Loucy (cell line): ENCODE results near the gene FAM53A.

Experiments
- EZH2phosphoT487 ChIP-seq: fragments of 200-600 bp; IDR thresholded peaks from 2 replicates; pipeline ENCODE4 v1.6.1; 2018; ENCODE audit warnings: antibody characterized with exemption, mild to moderate bottlenecking, moderate library complexity, borderline replicate concordance
- TF ChIP-seq, protein P1 (sequence below): fragments of 200-600 bp; sonication (generic); conservative IDR thresholded peaks from 2 replicates; pipeline ENCODE4 v1.5.1; 2014; ENCODE audit warnings: mild to moderate bottlenecking, antibody characterized with exemption, low read length

DNA sequence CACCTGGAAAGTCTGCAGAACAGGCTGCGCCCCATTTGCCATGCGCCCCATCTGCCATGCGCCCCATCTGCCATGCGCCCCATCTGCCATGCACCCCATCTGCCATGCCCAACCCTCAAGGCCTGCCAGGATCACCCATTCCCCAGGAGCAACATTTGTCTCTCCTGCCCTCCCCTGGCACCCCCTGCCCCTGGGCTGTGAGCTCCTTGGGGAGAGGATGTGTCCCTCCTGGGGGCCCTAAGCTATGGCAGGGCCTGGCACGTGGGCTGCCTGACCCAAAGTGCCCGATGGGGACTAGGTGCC lies 82.6 kb downstream of the FAM53A start:
- TF ChIP-seq, protein P1, sequence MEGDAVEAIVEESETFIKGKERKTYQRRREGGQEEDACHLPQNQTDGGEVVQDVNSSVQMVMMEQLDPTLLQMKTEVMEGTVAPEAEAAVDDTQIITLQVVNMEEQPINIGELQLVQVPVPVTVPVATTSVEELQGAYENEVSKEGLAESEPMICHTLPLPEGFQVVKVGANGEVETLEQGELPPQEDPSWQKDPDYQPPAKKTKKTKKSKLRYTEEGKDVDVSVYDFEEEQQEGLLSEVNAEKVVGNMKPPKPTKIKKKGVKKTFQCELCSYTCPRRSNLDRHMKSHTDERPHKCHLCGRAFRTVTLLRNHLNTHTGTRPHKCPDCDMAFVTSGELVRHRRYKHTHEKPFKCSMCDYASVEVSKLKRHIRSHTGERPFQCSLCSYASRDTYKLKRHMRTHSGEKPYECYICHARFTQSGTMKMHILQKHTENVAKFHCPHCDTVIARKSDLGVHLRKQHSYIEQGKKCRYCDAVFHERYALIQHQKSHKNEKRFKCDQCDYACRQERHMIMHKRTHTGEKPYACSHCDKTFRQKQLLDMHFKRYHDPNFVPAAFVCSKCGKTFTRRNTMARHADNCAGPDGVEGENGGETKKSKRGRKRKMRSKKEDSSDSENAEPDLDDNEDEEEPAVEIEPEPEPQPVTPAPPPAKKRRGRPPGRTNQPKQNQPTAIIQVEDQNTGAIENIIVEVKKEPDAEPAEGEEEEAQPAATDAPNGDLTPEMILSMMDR: no peak
- TF ChIP-seq EZH2phosphoT487: no peak
